Vagina (tissue), 2 donors: ENCODE results near the gene UBE2N.

Source experiments
- POLR2A ChIP-seq, 2 donors: fragments of 450-650 bp; IDR thresholded peaks; one replicate each; pipeline ENCODE4 v1.6.1; 2017; ENCODE audit warnings: antibody characterized with exemption in 2 of 2, mild to moderate bottlenecking in 2 of 2, moderate library complexity in 2 of 2
- POLR2AphosphoS5 ChIP-seq, 2 donors: sonication (generic); formaldehyde crosslinking; IDR thresholded peaks; one replicate each; pipeline ENCODE4 v1.9.0; 2017; ENCODE audit warnings: antibody characterized with exemption in 2 of 2, mild to moderate bottlenecking in 2 of 2, low read depth in 1 of 2; ENCODE audit not compliant: insufficient read depth in 1 of 2
- TF ChIP-seq, protein P1 (sequence below), 3 experiments: fragments of 450-650 bp in 2 of 3; fragments of 200-600 bp in 1 of 3; sonication (generic) in 1 of 3; IDR thresholded peaks; one replicate each; pipeline ENCODE4 v1.5.1; 2017 to 2019; ENCODE audit warnings: antibody characterized with exemption in 3 of 3, mild to moderate bottlenecking in 2 of 3, moderate library complexity in 2 of 3

DNA sequence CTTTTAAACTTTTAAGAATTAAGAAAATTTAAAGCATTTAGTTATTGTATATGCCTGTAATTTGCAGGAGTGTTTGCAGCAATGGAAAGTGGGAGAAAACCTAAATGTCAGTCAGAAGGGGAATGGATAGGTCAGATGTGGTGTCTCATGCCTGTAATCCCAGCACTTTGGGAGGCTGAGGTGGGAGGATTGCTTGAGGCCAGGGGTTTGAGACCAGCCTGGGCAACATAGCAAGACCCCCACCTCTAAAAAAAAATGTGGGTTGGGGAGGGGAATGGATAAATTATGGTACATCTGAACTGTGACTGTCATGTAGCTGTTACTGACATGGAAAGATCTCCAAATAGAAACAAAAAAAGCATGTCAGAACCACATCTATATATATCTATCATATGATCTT is 27.6 kb upstream of the UBE2N start:
- TF ChIP-seq, protein P1, sequence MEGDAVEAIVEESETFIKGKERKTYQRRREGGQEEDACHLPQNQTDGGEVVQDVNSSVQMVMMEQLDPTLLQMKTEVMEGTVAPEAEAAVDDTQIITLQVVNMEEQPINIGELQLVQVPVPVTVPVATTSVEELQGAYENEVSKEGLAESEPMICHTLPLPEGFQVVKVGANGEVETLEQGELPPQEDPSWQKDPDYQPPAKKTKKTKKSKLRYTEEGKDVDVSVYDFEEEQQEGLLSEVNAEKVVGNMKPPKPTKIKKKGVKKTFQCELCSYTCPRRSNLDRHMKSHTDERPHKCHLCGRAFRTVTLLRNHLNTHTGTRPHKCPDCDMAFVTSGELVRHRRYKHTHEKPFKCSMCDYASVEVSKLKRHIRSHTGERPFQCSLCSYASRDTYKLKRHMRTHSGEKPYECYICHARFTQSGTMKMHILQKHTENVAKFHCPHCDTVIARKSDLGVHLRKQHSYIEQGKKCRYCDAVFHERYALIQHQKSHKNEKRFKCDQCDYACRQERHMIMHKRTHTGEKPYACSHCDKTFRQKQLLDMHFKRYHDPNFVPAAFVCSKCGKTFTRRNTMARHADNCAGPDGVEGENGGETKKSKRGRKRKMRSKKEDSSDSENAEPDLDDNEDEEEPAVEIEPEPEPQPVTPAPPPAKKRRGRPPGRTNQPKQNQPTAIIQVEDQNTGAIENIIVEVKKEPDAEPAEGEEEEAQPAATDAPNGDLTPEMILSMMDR (IDR thresholded peaks at IDR 0.05) = no peak
- TF ChIP-seq POLR2A (IDR thresholded peaks at IDR 0.05) = no peak
- no peak for TF ChIP-seq POLR2AphosphoS5 (IDR thresholded peaks at IDR 0.05; ENCODE audit: insufficient read depth in 1 of 2, low read depth in 1 of 2)
